MCF 10A (cell line): ENCODE measurements around the gene DGKG. TPM values are rescaled to one million over a fixed set of nuclear protein-coding genes. Genes with fewer than 3 reads are reported as not detected.

ENCODE experiments used
- BruUV-seq: library from RNA; stranded (reverse); fragments of 400-500 nt; replicated peaks from 2 replicates; lab custom pipeline; 2021; lab: Mats Ljungman, UMichigan
- CTCF ChIA-PET: fragments of 300-600 bp; sonication (Branson Sonifier 250); formaldehyde crosslinking; extraction: SDS; loops from one replicate; lab custom pipeline; 2021; ENCODE audit warnings: antibody characterized with exemption, inconsistent platforms; lab: Yijun Ruan, JAX
- POLR2A ChIA-PET: fragments of 300-600, 350-650 bp; sonication (Branson Sonifier 250); formaldehyde crosslinking; extraction: SDS; loops from one replicate; lab custom pipeline; 2020; ENCODE audit warnings: antibody characterized with exemption, inconsistent platforms; lab: Yijun Ruan, JAX
- DNase-seq: peaks from one replicate; pipeline ENCODE4 v3.0.0-alpha.2; 2018; ENCODE audit not compliant: unreplicated experiment
- H3K27ac Mint-ChIP-seq: one replicate; pipeline ENCODE4 v1.8.0; 2022; ENCODE audit warnings: mild to moderate bottlenecking, low read depth, mixed read lengths; ENCODE audit not compliant: unreplicated experiment
- H3K27me3 Mint-ChIP-seq: one replicate; pipeline ENCODE4 v1.8.0; 2022; ENCODE audit warnings: mixed read lengths; ENCODE audit not compliant: insufficient read depth, unreplicated experiment
- H3K36me3 Mint-ChIP-seq: one replicate; pipeline ENCODE4 v1.8.0; 2022; ENCODE audit warnings: mild to moderate bottlenecking, moderate library complexity, mixed read lengths; ENCODE audit not compliant: insufficient read depth, unreplicated experiment
- H3K4me1 Mint-ChIP-seq: one replicate; pipeline ENCODE4 v1.8.0; 2022; ENCODE audit warnings: mixed read lengths; ENCODE audit not compliant: insufficient read depth, unreplicated experiment
- H3K4me3 Mint-ChIP-seq: one replicate; pipeline ENCODE4 v1.8.0; 2022; ENCODE audit warnings: mild to moderate bottlenecking, moderate library complexity, mixed read lengths; ENCODE audit not compliant: unreplicated experiment
- H3K9me3 Mint-ChIP-seq: one replicate; pipeline ENCODE4 v1.8.0; 2022; ENCODE audit warnings: mixed read lengths; ENCODE audit not compliant: unreplicated experiment
- CTCF ChIP-seq: fragments of 200-600 bp; IDR thresholded peaks from one replicate; pipeline ENCODE4 v1.8.0; 2022; ENCODE audit warnings: antibody characterized with exemption, mild to moderate bottlenecking; ENCODE audit not compliant: unreplicated experiment
- intact Hi-C: fragments of 100-400 bp; cut with micrococcal nuclease; formaldehyde crosslinking; loops from 2 replicates; pipeline ENCODE4 v1.14.1; 2022
- total RNA-seq: library from RNA; stranded (reverse); gene quantifications from 2 replicates; pipeline ENCODE4 v1.2.3, GENCODE V29; 2022

Gene DGKG
- total RNA-seq, 1 experiment from 2014 or later = not detected

DNA sequence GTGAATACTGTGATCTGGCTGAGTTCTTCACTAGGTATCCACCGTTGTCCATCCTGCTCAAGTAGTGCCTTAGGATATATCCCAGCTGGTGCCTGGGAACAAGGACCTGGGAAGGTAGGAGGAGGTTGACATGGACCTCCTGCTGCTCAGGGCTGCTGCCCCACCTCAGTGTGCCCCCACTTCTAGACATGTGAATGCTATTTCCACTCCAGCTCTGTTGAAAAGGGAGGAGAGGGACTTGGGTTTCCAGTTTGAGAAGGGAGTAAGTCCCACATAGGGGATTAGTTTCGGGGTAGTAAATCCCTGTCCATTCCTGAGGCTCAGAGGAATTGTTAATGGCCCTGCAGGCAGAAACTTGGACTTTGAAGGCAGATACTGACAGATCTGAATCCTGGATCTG, 220.2 kb downstream of the DGKG start:
- CTCF ChIA-PET = no interaction called here

GRCh38 chr3:186138272-186138981, 223.6 kb downstream of the DGKG start:
- no peaks in the 10 kb centered on the region for H3K9me3 Mint-ChIP-seq
- no peaks in the 10 kb centered on the region for H3K36me3 Mint-ChIP-seq
- TF ChIP-seq CTCF = no peak
- H3K27ac Mint-ChIP-seq = no peak overlapping the region
- ChIA-PET CTCF (interaction anchor here (0.6 to 0.8 kb wide), 2 partner anchors 33 to 401 kb away, joined by 3 read pairs; no protein-coding TSS in a partner anchor), POLR2A (interaction anchor here (0.6 kb wide), 1 partner anchor 87 kb away, joined by 3 read pairs; no protein-coding TSS in a partner anchor)
- peaks cover 19% of the 10 kb centered on the region for H3K27me3 Mint-ChIP-seq
- intact Hi-C loops = no loop called here
- no peak for DNase-seq
- no peak overlapping the region for H3K4me3 Mint-ChIP-seq
- BruUV-seq = no TSS peak
- no peaks in the 10 kb centered on the region for H3K4me1 Mint-ChIP-seq

More for the DNA sequence above, 220.2 kb downstream of the DGKG start:
- no peak for DNase-seq
- no peak for TF ChIP-seq CTCF
- POLR2A ChIA-PET = interaction anchor here (1.3 kb wide), 1 partner anchor 8 kb away, joined by 3 read pairs; no protein-coding TSS in a partner anchor
- Mint-ChIP-seq H3K36me3 (no peaks in the 10 kb centered on the region), H3K27me3 (peaks cover 21% of the 10 kb centered on the region), H3K4me3 (no peak overlapping the region), H3K9me3 (no peaks in the 10 kb centered on the region), H3K27ac (no peak overlapping the region), H3K4me1 (no peaks in the 10 kb centered on the region)
- intact Hi-C loops = no loop called here
- BruUV-seq = no TSS peak

- DNase-seq = no peak
- ChIA-PET CTCF (interaction anchor here (0.8 kb wide), 1 partner anchor 403 kb away, joined by 3 read pairs; no protein-coding TSS in a partner anchor), POLR2A (no interaction called here)
- intact Hi-C loops = no loop called here
- H3K4me1 Mint-ChIP-seq = no peaks in the 10 kb centered on the region
- no peaks in the 10 kb centered on the region for H3K36me3 Mint-ChIP-seq
- no peaks in the 10 kb centered on the region for H3K9me3 Mint-ChIP-seq
- no peak for TF ChIP-seq CTCF
- BruUV-seq = no TSS peak
- H3K4me3 Mint-ChIP-seq = no peak overlapping the region
- H3K27me3 Mint-ChIP-seq = peaks cover 7% of the 10 kb centered on the region
- H3K27ac Mint-ChIP-seq = no peak overlapping the region
These were observed 224.9 kb downstream of the DGKG start for GRCh38 chr3:186137051-186137685.

DNA sequence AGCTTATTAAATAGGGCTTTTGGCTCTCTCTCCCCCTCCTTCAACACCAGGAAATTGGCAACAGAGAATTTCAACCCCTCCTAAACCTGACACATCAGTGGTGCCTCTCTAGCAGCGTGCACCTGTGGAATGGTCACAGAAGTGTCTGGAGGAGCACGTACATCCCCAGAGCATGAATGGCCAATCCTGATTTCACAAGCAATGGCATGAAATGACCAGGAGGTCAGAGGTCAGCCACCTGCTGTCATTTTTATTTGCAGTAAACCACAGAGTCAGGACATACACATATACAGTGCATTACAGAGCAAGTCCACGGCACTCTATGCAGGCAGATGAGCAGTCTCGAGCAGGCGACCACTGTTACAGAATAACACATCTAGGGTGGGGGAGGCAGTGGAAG, 228.1 kb downstream of the DGKG start:
- intact Hi-C loops = no loop called here
- H3K27ac Mint-ChIP-seq = no peak overlapping the region
- BruUV-seq = no TSS peak
- no peaks in the 10 kb centered on the region for H3K4me1 Mint-ChIP-seq
- H3K27me3 Mint-ChIP-seq = peaks cover 14% of the 10 kb centered on the region
- POLR2A ChIA-PET = interaction anchor here (1.0 to 1.3 kb wide), 2 partner anchors 8 to 25 kb away, joined by 3 to 5 read pairs; no protein-coding TSS in a partner anchor
- H3K9me3 Mint-ChIP-seq = no peaks in the 10 kb centered on the region
- CTCF ChIA-PET = interaction anchor here (0.7 to 2.2 kb wide), 2 partner anchors 75 to 125 kb away, joined by 3 to 5 read pairs; no protein-coding TSS in a partner anchor
- no peaks in the 10 kb centered on the region for H3K36me3 Mint-ChIP-seq
- H3K4me3 Mint-ChIP-seq = no peak overlapping the region
- no peak for TF ChIP-seq CTCF
- DNase-seq = no peak
